GM21619 (cell line): ENCODE measurements around the gene ABHD5.
A peak's percentile ranks its signal among the peaks of the same experiment; 100 is the strongest.

Experiments
- ATAC-seq: cut with Tn5 transposase; IDR thresholded peaks from one replicate; pipeline ENCODE4 v1.9.1; 2021; ENCODE audit not compliant: unreplicated experiment

ABHD5 gene

GRCh38 chr3:43685921-43686320, 4.8 kb upstream of the ABHD5 start:
- no peak for ATAC-seq

GRCh38 chr3:43686333-43686699, 4.4 kb upstream of the ABHD5 start:
- no peak for ATAC-seq

- no peak for ATAC-seq
Measured at GRCh38 chr3:43686700-43687498, 3.8 kb upstream of the ABHD5 start.

DNA sequence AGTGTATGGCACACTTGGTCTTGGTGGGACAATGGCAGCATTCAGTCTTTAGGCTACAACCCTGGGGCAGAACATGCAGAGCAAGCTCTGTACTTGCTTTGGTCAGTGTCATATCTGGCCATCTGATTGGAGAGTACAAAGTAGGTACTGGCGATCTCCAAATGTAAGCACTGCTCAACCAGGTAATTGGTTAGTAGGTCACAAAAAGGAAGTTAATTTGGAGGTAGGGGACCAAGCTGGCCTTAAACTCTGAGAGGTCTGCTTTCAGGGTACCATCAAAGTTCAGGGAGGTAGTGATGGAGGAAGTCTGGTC, 3.3 kb upstream of the ABHD5 start:
- ATAC-seq, result no peak

DNA sequence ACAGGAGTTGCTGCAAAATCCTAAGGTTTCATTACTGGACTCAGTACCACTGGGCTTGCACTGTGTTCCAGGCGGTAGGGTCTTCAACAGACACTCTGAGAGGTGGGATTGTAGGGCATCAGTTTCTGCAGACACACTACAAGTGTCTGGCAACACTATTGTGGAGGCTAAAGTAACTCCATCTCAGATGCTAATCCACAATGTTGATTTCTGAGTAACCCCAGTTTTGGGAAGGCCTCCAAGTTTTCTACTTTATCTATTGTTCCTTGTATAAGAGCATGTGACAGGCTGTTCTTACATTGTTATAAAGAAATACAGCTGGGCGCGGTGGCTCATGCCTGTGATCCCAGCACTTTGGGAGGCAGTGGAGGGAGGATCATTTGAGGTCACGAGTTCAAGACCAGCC, 2.5 kb upstream of the ABHD5 start:
- no peak for ATAC-seq

DNA sequence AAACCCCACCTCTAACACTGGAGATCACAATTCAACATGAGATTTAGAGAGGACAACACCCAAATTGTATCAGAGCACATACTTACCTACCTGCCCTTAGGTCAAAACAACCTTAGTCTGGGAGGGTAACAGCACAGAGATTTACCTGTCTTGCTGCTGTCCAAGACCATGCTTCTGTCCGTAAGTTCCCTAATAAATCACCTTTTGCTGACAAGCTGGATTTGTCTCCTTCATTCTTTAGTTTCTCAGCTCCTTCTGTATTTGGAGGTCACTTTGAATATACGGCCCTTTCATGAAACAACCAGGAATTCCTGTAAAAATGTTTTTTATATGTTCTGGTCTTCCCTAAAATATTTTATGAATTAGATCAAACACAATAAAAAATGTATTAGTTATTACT, 1.6 kb upstream of the ABHD5 start:
- no peak for ATAC-seq

DNA sequence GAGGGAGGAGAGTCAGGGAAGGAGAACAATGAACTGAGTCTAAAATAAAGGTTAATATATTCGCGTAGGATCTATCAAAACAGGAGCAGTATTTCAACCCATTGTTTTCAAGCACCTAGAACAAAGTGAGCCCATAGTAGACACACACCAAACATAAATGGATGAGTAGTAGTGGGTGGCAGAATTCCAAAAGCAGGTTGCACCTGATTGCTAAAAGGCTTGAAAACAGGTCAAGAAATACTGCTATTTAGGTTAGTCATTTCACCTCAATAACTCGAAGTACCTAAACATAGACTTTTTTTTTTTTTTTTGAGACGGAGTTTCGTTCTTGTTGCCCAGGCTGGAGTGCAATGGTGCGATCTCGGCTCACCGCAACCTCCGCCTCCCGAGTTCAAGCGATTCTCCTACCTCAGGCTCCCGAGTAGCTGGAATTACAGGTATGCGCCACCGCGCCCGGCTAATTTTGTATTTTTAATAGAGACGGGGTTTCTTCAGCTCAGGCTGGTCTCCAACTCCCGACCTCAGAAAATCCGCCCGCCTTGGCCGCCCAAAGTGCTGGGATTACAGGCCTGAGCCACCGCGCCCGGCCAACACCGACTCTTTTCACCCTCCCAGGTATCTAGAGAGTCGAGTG, 855 bp upstream of the ABHD5 start:
- ATAC-seq, result no peak

- peak; percentile 42 for ATAC-seq
Measured at GRCh38 chr3:43691120-43691995, 620 bp downstream of the ABHD5 start.

GRCh38 chr3:43692085-43692855, 1.5 kb downstream of the ABHD5 start:
- no peak for ATAC-seq

- ATAC-seq, result no peak
Measured at GRCh38 chr3:43692971-43693370, 2.2 kb downstream of the ABHD5 start.

DNA sequence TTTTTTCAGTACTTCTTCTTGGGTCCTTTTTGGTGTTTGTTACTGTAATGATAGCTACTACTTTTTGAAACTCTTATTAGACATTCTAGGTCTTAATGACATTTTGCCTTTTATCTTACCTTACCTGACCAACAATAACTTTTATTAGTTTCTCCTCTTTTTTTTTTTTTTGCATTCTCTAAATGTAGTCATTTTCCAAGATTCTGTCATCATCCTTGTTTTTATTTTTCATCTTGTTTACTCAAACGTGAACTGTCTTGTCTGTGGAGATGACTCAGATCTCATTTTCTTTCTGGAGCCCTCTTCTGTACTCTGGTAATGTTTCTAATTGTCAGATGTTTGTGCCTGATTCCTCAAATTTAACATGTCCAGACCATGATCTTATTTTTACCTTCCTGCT, 2.9 kb downstream of the ABHD5 start:
- ATAC-seq, result no peak

GRCh38 chr3:43695443-43695842, 4.7 kb downstream of the ABHD5 start:
- ATAC-seq, result no peak

GRCh38 chr3:43695863-43696262, 5.1 kb downstream of the ABHD5 start:
- ATAC-seq, result no peak

DNA sequence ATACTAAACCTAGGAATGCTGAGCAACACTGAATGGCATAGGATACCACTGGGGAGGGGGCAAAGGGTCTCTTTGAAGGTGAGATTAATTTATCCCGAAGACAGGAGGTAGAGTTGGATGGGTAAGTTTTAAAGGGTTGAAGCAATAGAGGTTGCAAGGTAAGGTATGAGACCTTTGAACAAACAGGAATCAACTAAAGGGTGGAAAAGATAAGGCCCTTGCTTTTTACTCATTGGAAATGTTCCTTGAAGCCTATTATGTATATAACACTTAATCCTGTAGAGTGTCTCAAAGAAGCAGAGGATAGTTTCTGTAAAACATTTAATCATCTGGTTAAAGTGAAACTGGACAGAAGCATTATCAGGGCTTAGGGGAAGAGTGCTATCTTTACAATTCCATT, 5.7 kb downstream of the ABHD5 start:
- ATAC-seq, result no peak

- no peak for ATAC-seq
Measured at GRCh38 chr3:43696881-43697280, 6.1 kb downstream of the ABHD5 start.

- peak; percentile 74 for ATAC-seq
Measured at GRCh38 chr3:43699864-43700263, 9.1 kb downstream of the ABHD5 start.

GRCh38 chr3:43704697-43705096, 14.0 kb downstream of the ABHD5 start:
- no peak for ATAC-seq

DNA sequence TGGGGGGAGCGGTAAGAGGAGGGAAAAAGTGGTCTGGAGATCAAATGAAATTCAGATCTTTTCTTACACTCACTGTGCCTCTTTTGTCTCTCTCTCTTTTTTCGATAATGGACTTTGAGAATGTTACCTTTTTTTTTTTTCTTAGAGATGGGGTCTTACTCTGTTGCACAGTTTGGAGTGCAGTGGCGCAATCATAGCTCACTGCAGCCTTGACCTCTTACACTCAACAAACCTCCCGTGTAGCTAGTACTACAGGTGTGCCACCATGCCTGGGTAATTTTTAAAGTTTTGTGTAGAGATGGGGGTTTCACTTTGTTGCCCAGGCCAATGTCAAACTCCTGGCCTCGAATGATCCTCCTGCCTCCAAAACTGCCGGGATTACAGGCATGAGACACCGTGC, 15.6 kb downstream of the ABHD5 start:
- ATAC-seq, result no peak

GRCh38 chr3:43707266-43707665, 16.5 kb downstream of the ABHD5 start:
- ATAC-seq, result no peak

- no peak for ATAC-seq
Measured at GRCh38 chr3:43707998-43708397, 17.3 kb downstream of the ABHD5 start.

DNA sequence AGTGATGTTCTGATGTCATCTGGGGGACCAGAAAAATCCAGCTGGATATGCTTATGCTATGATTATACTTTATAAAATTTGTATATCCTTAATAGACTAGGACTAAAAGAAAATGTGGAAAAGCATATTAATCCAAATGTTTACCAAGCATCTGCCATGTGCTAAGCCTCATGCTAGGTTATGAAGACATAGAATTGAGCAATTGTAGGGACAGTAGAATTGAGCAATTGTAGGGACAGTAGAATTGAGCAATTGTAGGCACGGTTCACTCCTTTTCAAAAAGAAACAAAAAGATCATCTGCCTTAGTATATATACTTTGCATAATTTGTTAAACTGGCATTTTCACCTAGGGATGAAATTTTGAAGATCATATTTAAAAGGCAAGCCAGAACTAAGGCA, 18.3 kb downstream of the ABHD5 start:
- ATAC-seq, result no peak
